SK-N-MC (cell line): ENCODE measurements around the gene PISD.

Experiments
- EZH2 ChIP-seq: fragments of 200-600 bp; sonication (generic); IDR thresholded peaks from one replicate; pipeline ENCODE4 v1.6.1; 2017; ENCODE audit warnings: antibody characterized with exemption
- FOXP2 ChIP-seq: optimal IDR thresholded peaks from 2 replicates; pipeline ENCODE3; 2011; ENCODE audit warnings: mild to moderate bottlenecking, moderate library complexity; ENCODE audit not compliant: insufficient read depth; ENCODE audit errors: extremely low read length, control extremely low read depth
- POLR2AphosphoS5 ChIP-seq: IDR thresholded peaks from 2 replicates; pipeline ENCODE4 v1.6.1; 2012; ENCODE audit warnings: mild to moderate bottlenecking, low read depth, low read length, borderline replicate concordance

- TF ChIP-seq EZH2 (no peak), POLR2AphosphoS5 (no peak), FOXP2 (no peak)
Observed at GRCh38 chr22:31651664-31652063, 10.4 kb downstream of the PISD start.
